NCI-H1105 treated with DMSO at 0.1 percent for 48 hours (cell line): ENCODE measurements around the gene CFAP141.
"Not testable (repeated sequence)": the region's sequence is repeated elsewhere in the genome, so short reads cannot be mapped to it uniquely, and the experiment has no call there.

Source experiments
- DNase-seq: peaks from one replicate; lab custom pipeline; 2025; lab: John Stamatoyannopoulos, UW

The CFAP141 gene

DNA sequence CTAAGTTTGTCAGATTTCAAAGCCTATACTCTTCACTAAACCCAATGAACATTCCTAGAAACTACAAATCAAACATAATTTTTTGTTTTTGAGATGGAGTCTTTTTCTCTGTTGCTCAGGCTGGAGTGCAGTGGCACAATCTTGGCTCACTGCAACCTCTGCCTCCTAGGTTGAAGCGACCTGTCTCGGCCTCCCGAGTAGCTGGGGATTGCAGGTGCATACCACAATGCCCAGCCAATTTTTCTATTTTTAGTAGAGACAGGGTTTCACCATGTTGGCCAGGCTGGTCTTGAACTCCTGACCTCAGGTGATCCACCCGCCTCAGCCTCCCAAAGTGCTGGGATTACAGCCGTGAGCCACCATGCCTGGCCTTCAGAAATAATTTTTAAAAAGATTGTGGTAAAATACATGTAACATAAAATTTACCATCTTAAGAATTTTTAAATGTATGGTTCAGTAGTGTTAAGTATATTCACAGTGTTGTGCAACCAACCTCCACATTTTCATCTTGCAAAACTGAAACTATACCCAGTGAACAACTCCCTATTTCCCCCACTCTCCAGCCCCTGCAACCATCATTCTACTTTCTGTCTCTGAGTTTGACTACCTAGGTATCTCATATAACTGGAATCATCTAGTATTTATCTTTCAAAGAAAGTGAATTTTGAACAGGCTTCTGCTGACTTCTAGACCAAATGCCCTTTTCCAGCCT lies 2.7 kb upstream of the CFAP141 start:
- DNase-seq, result no peak

DNA sequence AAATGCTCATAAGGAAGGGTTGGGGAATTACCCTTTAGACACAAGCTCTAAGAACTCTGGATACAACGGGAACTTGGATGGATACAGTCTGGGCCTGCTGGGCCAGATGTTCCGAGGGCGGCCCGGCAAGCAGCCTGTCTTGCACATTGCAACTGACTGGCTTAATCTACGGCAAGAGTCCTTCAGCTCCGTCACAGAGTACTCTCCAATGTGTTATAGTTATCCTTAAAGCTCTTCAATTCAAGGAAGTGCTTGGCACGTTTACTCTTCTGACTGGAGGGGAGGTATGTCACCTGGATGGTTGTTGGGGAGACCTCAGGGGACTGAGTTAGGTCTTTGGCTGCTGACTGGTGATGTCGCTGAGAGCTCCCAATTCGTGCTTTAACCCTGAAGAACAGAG lies 1.1 kb upstream of the CFAP141 start:
- no peak for DNase-seq

DNA sequence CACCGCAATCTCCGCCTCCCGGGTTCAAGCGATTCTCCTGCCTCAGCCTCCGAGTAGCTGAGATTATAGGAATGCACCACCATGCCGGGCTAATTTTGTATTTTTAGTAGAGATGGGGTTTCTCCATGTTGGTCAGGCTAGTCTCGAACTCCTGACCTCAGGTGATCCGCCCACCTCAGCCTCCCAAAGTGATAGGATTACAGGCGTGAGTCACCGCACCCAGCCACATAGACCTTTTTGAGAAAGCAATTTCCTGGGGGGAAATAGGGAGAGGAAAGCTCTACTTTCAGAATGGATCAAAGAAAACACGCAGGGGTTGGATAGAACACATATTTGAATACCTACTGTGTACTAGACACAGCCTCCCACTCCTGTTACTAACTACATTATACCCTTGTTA lies 355 bp downstream of the CFAP141 start:
- not testable (repeated sequence) for DNase-seq

DNA sequence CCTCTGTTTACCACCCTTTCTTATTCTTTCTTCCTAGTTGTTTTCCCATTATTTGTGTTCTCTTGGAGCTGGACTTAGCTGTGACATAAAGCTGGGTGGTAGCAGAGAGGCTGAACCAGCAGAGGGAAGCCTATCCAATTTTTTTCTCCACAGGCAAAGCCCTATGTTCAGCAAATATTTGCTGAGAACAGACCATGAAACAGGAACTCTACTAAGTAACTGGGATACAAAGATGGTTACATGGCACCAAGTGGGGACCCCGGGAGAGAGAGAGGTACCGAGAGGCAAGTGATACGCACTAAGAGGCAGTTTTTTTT lies 6.6 kb downstream of the CFAP141 start:
- no peak for DNase-seq

DNA sequence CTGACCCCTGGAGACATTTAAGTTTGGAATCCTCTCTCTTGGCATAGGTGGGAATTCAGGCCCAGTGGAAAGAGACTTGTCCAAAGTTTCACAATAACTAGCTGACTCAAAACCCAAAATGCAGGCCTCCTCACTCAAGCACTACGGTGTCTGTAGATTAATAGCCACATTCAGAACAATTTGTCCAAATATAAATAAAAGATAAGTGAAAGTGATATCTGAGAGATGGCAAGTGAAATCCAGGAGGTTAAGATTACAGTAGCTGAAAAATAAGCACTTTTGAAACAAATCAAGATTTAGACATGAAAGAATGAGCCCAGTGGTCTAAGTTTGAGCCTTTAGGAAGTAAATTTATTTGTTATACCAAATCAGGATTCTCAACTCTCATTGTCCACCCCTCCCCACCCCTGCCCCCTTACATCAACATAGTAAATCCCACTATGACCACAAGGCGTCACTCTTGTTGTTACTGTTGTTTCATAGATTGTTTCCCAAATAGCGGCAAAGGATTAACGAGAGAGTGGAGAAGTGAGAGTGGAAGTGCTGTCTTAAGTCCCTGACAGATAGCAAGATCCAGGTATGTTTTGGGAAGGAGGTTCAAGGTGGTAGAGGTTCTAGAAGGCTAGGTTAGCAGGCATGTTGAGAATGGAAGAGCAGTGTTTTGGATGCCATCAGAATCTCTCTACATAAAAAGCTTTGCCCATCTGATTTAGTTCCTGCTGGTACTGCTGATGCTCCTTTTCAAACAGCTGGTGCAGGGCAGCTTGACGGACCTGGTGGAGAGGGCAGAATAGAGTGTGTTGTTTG lies 7.2 kb downstream of the CFAP141 start:
- DNase-seq, result peak; percentile 14

DNA sequence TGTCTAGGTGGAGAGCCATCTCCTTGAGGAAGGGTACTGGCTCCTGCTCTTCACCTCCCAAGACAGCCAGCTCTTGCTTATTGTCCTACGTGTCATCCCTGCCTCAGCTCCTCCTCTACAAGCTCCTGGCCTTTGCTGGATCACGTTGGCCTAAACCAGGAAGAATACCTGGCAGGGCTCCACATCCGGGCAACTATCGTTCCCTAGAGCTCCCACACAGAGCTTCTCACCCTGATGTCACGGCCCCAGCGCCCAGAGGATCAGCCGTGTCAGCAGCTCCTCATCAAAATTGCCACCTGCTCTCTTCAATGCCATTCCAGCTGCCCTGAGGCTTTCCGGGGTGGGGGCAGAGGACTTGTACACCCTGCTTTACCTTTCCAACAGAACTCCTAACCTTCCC lies 12.3 kb downstream of the CFAP141 start:
- DNase-seq, result no peak

DNA sequence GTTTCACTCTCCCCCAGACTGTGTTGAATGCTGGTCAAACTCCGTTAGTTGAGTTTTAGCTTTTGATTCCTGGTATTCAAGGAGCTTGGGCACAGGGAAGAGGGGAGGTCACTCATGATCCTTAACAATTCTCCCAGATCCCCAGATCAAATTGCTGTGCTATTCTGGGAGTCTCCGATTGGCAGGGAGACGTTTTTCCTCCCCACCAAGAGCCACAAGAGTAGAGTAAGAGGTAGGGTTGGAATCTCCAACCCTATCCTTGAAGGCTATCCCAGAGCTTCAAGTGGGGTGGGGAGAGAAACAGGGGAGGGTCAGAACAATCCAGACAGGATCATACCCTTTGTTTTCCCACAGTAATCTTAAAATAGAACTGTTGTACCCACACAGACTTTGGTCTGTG lies 13.7 kb downstream of the CFAP141 start:
- no peak for DNase-seq

DNA sequence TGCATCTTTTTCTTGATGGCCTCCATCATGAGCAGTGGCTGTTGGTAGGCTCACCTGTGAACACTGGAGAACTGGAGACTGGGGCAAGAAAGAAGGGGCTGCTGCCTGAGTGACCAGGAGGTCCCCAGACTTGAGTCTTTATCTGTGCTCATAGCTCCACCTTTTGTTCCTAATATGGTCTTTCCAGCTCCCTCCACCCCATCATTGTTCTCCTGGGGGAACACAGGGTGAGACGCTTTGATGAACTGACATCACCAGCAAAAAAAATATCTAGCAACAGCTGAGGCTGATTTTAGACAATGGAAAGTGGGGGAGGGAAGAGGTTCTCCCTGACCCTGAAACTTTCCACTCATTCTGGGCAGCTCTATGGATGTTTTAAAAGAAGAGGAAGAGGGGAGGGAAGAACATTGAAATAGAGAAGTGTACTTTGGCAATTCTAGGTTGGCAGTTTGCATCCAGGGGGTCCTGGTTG lies 14.1 kb downstream of the CFAP141 start, which contains the start of gene TPM3:
Gene TPM3 (minus strand): TSS at position 111 of the 472 bp plus-strand sequence. CDS start 82 bp downstream, at position 29.
- no peak for DNase-seq

DNA sequence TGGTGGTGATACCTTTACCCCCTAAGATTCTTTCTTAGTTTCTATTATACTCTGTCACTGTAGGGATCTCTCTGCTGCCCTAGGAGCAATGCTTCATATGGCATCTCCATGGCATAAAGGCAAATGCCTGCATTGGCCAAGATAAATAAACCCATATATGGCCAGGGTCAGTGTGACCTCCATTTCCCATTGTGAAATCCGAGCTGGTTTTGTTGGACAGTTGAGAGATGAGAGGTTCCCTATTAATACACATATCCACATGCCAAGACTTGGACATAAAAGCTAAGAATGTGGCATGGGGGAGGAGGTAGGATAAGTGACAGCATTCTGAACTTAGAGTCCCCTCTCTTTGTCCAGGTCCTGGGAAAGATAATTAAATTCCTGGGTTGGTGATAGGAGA lies 15.6 kb downstream of the CFAP141 start:
- no peak for DNase-seq

DNA sequence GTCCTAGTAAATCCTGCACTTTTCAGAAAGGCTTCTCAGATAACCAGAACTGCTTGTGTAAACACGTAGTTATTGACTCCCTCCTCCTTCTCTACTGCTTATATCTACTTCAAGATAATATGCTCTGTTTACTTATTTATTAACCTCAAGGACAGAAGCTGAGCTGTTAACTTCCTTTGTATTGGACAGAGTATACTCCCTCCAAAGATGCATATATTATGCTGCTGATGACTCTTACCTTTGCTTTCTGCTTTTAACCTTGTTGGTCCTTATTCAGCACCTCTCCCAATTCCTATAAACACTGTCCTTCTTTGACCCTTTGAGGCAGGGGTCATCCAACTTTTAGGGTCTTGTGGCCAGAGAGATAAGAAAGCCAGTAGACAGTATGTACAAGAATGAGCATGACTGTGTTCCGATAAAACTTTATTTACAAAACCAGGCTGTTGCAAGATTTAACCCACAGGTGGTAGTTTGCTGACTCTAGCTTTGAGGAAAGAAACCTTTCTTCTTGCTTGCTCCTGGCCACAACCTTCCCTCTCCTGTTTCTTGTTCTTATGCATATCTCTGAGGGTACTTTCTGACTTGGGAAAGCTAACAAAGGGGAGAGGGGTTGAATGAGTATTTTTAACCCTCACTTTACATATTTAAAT lies 19.2 kb downstream of the CFAP141 start:
- no peak for DNase-seq

DNA sequence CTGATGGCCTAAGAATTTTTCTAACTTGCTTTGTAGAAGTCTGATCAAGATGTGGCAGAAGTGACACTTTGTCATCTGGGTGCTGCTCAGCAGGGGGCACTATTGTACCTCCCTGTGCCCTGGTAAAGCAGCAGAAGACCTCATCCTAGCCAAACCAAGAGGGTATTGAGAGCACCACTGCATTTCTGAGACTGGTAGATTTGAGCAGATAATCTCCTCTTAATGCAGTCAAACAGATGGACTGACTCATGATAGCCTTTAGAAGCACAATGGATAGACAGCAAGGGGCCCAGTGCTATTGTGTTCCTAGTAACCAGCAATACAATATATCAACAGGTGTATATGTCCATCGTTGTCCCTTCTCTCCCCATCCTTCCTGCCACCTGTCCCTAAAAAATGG lies 20.0 kb downstream of the CFAP141 start:
- DNase-seq, result peak; percentile 50

DNA sequence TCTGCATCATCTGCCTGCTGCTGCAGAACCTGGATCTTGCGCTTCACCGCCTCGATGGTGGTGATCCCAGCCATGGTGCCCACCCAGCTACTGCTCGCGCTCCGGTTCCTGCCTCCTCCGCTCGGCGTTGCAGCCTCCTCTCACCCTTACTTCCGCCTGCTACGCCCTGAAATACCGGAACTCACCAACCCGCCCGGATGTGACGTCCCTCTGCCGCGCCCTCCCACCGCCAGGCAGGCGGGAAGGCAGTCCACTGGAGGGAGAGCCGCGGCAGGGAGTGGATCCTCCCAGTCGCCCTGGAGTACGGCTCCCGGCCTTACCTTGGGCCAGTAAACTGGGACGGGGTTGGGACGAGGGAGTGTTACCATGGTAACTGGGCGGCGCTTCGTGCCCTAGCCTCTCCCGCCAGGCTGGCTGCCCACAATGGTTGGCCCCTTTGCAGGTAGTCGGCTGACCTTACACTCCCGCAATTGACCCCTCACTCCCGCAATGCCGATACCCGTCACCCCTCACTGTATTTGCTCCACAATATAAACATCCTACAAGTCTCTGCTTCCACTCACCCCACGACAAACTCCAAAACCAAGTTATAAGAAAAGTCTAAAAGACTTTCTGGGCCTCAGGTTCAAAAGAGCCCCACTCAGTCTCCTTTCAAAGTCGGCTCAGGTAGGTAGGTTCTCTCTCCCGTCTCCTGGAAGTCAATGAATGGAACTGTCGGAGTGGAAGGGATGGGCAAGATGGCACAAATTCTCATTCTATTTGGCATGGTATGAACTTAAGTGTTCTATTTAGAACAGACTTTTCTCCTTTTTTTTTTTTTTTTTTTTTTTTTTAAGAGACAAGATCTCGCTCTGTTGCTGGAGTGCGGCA lies 22.9 kb downstream of the CFAP141 start:
- peak; percentile 99 for DNase-seq

DNA sequence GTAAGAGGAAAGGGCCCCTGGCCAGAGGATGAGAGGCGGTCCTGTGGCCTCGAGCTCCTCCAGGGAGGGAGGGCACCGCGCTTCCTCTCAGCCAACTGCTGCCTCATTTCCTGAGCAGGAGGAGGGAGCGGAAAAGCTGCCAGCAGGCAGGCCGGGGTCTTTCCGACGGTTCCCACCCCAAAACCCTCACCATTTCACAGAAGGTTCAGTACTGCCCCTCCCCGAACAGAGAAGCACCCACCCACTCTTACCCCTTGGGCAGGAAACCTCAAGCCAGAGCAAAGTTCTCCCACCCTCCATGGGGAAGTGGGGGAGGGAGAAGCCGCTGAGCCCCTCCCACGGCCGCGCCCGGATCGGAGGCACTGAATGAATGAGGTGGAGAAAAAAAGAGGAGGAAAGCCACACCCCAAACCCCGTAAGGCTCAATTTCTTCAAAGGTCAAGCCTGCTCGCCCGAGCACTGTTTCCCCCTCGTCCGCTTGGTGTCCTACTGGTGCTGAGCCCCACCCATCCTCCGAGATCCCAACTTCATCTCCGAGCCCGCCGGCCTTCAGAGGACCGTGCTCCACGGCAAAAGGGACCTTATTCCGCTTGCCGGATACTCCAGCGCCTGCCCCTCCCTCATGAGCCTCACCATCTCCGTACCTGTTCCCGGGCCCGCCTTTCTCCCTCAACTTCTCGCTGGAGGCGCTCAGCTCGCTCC lies 23.6 kb downstream of the CFAP141 start:
- DNase-seq, result peak; percentile 20

DNA sequence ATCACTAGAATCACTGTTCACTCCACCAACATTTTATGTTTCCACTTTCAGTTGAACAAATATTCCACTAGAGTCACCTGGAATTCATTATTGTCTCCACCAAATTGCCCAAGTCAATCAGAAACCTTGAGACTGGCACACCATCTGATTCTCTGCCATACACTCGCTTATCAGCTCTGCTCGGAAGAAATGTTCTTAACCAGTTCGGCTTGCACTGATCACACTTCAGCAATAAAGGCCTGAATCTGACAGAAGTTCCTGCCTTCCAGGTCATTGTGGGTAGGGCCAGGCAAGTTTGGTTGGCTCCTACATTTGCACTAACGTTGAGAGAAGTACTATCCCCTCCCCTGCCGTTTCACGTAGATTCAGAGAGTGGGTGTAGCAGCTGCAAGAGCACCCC lies 24.2 kb downstream of the CFAP141 start:
- DNase-seq, result no peak

DNA sequence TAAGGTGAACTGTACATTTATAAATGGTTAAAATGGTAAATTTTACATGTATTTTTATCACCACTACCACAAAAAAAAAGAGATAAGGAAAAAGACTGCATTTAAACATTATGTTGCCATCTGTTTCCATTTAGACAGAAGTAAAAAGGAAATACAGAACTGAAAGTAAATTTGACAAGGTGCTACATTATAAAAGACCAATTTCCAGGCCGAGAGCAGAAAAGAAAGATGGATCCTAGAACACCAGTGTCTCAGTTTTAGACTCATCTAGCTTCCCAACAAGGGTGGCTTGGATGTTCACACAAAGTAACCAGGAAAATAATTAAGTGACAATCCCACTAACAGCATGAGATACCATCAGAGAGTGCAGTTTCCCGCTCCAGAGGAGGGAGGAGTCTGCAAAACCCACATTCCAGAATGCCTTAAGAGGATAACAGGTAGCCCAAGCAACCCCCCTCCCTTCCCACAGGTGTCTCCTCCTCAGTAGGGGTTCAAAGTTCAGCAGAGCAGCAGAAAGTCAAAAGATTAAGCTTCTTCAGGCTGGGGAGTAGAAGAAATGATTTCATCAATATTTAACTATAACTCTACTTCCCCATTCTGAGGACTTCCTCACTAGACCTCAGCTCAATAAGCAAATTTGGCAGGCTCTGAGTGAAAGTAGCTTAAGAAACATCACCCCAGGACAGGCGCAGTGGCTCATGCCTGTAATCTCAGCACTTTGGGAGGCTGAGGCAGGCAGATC lies 26.0 kb downstream of the CFAP141 start:
- DNase-seq, result no peak

DNA sequence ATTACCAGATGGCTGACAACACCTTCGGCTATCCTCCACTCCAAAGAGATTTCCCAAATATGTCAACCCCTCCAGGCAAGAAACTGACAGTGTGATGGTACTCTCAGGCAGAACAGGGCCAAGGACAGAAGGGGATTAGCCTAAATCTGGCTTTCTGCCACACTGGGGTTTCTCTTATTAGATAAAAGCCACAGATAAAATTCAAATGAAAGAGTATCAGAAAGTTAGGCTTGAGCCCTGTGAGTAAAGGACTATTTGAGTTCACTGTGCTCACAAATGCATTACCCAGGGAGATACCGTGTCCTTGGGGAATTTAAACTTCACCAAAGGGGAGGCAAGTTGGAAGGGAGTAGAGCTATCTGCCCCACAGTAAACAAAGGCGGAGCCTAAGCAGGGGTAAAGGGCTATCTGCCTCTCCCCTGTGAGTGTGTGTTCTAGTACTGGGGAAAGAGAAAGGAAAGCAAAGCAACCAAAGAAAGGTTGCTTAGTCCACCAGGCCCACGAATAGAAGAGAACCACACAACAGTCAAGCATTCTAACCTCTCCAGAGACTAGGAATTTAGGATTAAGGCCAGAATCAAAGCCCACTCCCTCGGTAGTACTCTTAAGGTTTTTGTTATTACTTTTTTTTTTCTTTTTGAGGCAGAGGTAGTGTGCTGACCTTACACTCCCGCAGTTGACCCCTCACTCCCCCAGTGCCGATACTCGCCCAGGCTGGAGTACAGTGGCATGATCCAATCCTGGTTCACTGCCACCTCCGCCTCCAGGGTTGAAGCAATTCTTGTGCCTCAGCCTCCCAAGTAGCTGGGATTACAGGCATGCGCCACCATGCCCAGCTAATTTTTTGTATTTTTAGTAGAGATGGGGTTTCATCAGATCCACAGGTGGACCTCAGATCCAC lies 27.0 kb downstream of the CFAP141 start:
- DNase-seq, result no peak

DNA sequence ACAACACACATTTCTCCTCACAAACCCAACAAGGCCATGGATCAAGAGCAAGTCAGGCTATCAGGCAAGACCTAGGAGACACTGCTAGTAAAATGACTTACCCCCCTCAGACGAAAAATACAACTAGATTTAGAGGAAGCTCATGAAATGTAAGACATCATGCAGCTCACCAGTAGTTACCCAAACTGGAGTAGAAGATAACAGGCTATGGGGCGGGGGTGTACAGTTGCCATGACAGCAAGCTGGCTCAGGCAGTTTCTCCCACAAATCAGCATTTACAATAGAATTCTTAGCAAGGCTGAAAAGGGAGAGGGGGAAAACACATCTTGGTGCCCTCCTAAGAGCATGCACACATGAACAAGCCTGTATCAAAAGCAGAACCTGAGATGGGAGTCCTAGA lies 28.1 kb downstream of the CFAP141 start:
- DNase-seq, result no peak

DNA sequence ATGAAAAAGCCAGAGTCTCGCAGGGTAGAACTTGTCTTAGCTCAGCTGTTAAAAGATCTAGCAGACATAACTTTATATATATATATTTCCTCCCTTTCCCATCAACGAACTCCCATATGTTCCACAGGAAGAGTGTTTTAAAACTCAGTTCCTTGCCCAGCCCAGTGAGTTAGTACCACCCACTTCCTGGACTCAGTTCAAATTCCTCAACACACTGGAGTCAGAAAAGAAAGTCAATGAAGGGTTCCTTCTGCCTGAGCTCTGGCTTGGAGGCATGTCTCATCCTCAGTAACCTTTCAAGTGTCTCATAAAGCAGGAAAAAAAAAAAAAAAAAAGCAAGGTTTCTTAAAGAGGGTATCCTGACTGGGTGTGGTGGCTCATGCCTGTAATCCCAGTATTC lies 29.8 kb downstream of the CFAP141 start:
- DNase-seq, result no peak

DNA sequence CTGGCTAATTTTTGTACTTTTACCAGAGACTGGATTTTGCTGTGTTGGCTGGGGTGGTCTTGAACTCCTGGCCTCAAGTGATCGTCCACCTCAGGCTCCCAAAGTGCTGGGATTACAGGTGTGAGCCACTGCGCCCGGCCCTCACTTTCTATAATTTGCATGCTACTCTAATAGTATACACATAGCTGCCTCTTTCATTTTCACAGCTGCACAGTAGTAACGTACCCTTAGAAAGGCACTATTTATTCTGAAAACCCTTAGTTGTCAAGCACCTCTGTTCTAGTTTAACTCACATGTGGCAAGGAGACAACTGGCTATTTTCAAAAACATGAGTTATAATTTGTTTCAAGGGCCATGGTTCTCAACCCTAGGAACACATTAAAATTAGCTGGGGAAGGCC lies 31.5 kb downstream of the CFAP141 start:
- DNase-seq, result no peak

DNA sequence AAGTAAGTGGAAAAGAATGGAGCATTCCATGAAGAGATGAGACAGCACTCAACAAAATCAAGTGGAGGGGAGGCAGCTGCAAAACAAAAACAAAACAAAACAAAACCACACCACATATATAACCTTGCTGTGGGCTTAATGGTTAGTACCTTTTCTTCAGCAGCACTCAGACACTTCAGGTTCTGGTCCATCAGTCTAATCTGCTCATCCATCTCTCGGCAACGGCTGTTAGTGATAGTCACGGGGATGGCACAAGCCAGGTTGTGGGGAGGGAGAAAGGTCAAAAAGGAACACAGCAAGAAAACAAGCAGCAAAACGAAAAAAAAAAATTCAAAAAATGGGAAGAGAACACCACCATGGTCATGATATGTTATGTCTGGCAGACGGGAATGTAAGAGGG lies 34.3 kb downstream of the CFAP141 start:
- DNase-seq, result no peak
